Astrocyte of the spinal cord (primary cell): ENCODE data around the gene NTHL1.

Experiments used
- DNase-seq: peaks from one replicate; pipeline ENCODE4 v3.0.0; 2011; ENCODE audit warnings: low read depth, low spot score
- H3K4me3 ChIP-seq: 2 replicates; pipeline ENCODE4 v1.5.1; 2011; ENCODE audit warnings: low read depth, mild to moderate bottlenecking, low read length, moderate library complexity
- in situ Hi-C: cut with HindIII; loops from 2 replicates; pipeline ENCODE4 v1.10.0; 2017; ENCODE audit warnings: low sequenced_read_pairs
- TF ChIP-seq, protein P1 (sequence below): IDR thresholded peaks from 2 replicates; pipeline ENCODE4 v1.5.1; 2012; ENCODE audit warnings: low read depth, mild to moderate bottlenecking, low read length, inconsistent platforms

NTHL1 gene

DNA sequence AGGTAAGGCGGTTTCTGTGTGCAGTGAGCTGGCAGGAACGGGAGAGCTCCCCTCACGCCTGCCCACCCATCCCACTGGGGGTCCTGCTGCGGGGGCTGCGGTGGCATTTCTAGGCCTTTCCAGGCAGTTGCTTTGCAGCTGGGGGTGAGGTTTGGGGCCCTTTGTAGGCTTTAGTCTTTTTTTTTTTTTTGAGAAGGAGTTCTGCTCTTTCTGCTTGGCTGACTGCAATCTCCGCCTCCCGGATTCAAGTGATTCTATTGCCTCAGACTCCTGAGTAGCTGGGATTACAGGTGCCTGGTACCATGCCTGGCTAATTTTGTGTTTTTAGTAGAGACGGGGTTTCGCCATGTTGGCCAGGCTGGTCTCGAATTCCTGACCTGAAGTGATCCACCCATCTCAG is 11.2 kb upstream of the NTHL1 start:
- no peak overlapping the region for H3K4me3 ChIP-seq
- DNase-seq, result no peak
- TF ChIP-seq, protein P1, sequence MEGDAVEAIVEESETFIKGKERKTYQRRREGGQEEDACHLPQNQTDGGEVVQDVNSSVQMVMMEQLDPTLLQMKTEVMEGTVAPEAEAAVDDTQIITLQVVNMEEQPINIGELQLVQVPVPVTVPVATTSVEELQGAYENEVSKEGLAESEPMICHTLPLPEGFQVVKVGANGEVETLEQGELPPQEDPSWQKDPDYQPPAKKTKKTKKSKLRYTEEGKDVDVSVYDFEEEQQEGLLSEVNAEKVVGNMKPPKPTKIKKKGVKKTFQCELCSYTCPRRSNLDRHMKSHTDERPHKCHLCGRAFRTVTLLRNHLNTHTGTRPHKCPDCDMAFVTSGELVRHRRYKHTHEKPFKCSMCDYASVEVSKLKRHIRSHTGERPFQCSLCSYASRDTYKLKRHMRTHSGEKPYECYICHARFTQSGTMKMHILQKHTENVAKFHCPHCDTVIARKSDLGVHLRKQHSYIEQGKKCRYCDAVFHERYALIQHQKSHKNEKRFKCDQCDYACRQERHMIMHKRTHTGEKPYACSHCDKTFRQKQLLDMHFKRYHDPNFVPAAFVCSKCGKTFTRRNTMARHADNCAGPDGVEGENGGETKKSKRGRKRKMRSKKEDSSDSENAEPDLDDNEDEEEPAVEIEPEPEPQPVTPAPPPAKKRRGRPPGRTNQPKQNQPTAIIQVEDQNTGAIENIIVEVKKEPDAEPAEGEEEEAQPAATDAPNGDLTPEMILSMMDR, result no peak
- in situ Hi-C loops, result no loop called here

DNA sequence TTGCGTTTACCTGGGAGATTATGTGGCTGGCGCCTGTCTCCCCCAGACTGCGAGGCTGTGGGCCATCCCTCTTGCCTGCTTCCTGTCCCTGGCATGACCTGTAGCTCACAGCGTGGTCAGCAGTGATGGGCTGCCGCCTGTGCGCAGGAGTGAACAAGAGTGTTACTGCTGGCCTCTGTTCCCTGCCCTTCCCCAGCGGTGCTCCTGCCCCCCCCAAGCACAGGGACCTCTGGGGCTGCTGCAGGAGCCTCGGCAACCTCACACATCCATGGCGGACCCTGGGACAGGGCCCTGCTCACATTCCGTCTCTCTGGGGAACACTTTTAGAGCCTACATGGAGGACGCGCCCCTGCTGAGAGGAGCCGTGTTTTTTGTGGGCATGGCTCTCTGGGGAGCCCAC is 10.8 kb upstream of the NTHL1 start:
- in situ Hi-C loops, result no loop called here
- no peak overlapping the region for H3K4me3 ChIP-seq
- TF ChIP-seq, protein P1, result no peak
- no peak for DNase-seq

DNA sequence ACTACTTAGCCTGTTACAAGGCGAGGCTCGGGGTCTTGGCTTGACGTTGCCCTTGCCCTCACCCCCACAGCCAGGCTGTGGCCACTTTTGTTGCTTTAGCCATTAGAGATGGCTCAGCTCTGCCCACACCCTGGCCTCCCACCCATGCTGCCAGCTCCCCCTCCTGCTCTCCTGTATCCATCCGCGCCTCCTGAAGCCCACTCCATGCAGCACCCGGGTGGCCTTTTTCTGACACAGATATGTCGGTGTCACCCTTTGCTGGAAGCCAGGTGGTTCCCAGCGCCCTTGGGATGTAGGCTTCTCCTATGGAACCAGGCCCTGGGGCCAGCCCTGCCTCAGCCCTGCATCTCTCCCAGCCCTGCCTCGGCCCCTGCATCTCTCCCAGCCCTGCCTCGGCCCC is 9.8 kb upstream of the NTHL1 start:
- TF ChIP-seq, protein P1, result no peak
- in situ Hi-C loops, result no loop called here
- no peak for DNase-seq
- no peak overlapping the region for H3K4me3 ChIP-seq

DNA sequence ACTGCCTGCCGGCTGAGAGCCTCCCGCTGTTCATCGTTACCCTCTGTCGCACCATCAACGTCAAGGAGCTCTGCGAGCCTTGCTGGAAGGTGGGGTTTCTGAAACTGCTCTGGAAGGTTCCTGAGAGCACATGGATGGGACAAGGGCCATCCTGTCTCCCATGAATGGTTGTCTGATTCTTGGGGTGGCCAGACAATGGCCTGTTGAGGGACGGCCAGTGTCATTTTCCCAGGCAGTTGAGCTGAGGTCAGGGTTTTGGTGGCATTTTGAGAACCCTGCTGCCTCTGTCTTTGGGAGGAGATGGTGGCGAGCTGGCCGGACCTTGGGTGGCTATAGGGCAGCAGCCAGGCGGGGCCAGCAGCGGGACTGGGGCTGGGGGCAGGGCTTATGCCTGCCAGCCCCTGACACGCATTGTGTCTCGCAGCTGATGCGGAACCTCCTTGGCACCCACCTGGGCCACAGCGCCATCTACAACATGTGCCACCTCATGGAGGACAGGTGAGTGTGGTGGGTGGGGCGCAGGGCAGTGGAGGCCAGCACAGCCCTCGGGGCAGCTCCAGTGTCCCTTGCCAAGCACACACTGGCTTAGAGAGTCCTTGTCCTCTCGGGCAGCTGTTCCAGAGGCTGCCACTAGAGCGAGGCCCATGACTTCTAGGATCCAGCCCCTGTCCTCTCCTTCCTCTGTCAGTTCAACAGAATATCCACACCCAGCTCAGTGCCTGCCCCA is 9.2 kb upstream of the NTHL1 start:
- DNase-seq, result no peak
- in situ Hi-C loops, result no loop called here
- TF ChIP-seq, protein P1, result peak; percentile 15
- H3K4me3 ChIP-seq, result no peak overlapping the region

DNA sequence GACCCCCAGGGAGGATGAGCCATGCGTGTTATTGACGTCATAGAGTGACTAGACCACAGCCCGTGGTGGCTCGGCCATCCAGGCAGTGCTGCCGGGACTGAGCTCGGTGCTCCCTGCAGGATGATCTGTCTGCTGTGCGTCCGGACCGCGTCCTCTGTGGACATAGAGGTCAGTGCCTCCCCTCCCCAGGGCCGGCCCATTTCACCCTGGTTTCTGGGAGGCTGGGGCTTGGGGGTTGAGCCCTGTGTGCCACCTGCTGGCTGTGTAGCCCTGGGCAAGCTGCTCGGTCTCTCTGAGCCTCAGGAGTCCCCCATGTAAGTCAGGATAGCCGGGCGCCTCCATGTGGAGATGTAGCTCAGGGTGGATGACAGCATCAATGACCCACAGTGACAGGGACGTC is 8.4 kb upstream of the NTHL1 start:
- DNase-seq, result no peak
- TF ChIP-seq, protein P1, result peak; percentile 44
- no peak overlapping the region for H3K4me3 ChIP-seq
- in situ Hi-C loops, result no loop called here

DNA sequence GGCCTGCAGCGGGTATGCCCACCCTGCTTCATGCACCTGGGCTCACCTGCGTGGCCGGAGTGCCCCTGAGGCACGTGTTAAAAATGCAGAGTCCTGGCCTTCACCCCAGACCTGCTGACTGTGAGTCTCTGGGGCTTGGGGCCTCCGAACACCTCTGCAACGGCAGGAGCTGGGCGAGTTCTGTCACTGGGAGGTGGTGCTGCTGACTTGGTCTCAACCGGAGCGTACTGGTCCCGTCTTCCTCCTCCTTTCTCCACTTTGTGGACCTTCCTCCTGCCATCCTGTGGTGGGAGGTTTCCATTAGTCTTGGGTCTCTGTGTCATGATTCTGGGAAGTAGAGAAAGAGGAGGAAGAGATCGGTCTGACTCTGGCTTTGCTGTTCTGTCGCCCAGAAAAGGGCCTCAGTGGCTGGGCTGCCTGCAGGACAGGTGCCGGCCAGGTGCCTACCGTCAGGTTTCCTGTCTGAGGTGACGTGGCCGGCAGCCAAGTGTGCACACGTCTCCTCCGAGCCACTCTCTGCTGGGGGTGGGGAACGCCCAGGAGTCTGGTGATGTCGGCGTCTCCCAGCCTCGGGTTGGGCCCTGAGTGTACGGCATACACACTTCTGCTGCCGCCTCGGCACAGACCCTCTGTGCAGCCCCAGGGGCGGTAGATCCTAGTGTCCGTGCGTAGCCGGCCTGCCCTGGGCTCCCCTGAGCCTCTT is 7.1 kb upstream of the NTHL1 start:
- TF ChIP-seq, protein P1, result no peak
- H3K4me3 ChIP-seq, result no peak overlapping the region
- in situ Hi-C loops, result no loop called here
- DNase-seq, result no peak
